GM13977 (cell line): ENCODE data around the gene TRPM6.

Source experiments
- DNase-seq: peaks from one replicate; pipeline ENCODE4 v3.0.0; 2012; ENCODE audit warnings: low spot score
- CTCF ChIP-seq: IDR thresholded peaks from 2 replicates; pipeline ENCODE4 v1.5.1; 2012; ENCODE audit warnings: mild to moderate bottlenecking, control low read depth; ENCODE audit not compliant: insufficient read depth; ENCODE audit errors: extremely low read depth, missing control alignments
- in situ Hi-C: fragments of 300-500 bp; cut with MboI; formaldehyde crosslinking; loops from one replicate; pipeline ENCODE4 v1.12.0; 2022; ENCODE audit warnings: low sequenced_read_pairs, low pct_unique_long_range_greater_than_20kb, mixed read lengths, inconsistent platforms; ENCODE audit not compliant: unreplicated experiment

Gene TRPM6

GRCh38 chr9:74729136-74729695 is 158.5 kb downstream of the TRPM6 start:
- no peak for DNase-seq
- TF ChIP-seq CTCF = no peak
- in situ Hi-C loops = no loop called here

- TF ChIP-seq CTCF = no peak
- DNase-seq = no peak
- in situ Hi-C loops = no loop called here
Measured at GRCh38 chr9:74728176-74728575, 159.5 kb downstream of the TRPM6 start.

- DNase-seq = no peak
- in situ Hi-C loops = no loop called here
- no peak for TF ChIP-seq CTCF
Measured at GRCh38 chr9:74726581-74726980, 161.1 kb downstream of the TRPM6 start.

GRCh38 chr9:74724317-74724716 is 163.4 kb downstream of the TRPM6 start:
- DNase-seq = no peak
- no peak for TF ChIP-seq CTCF
- in situ Hi-C loops = no loop called here

- no peak for DNase-seq
- in situ Hi-C loops = no loop called here
- TF ChIP-seq CTCF = no peak
Measured at GRCh38 chr9:74721696-74722660, 165.7 kb downstream of the TRPM6 start.

GRCh38 chr9:74719306-74719705 is 168.4 kb downstream of the TRPM6 start:
- no peak for TF ChIP-seq CTCF
- in situ Hi-C loops = no loop called here
- no peak for DNase-seq
